ENCODE measurements around the gene BEX5.
A peak's percentile ranks its signal among the peaks of the same experiment; 100 is the strongest.
"Not testable (repeated sequence)": the region's sequence is repeated elsewhere in the genome, so short reads cannot be mapped to it uniquely, and the experiment has no call there.

Gene BEX5

DNA sequence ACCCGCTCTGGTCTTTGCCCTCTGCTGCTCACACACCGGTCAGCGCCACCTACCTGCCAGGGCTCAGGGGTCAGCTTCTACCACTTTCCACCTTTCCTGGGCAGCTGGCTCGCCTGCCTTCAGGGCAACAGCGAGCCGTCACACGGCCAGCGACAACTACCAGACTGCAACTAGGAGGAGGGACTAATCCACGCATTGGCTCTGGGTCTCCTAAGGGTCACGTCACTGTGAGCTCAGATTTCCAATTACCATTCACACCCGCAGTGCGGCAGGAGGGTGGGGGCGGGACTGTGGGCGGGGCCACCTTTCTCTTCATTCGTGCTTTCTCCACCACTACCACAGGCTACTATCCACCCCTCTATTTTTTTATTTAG, at the start of gene BEX5:
BEX5 (minus strand) TSS at position 172 of the 374 bp plus-strand sequence. CDS start 1,712 bp downstream, outside the sequence.
- H3K4me3 ChIP-seq (ENCODE audit: low read depth, low read length): peak within 1 kb of the TSS; percentile 34
- DNase-seq (ENCODE audit: low read depth): no peak

DNA sequence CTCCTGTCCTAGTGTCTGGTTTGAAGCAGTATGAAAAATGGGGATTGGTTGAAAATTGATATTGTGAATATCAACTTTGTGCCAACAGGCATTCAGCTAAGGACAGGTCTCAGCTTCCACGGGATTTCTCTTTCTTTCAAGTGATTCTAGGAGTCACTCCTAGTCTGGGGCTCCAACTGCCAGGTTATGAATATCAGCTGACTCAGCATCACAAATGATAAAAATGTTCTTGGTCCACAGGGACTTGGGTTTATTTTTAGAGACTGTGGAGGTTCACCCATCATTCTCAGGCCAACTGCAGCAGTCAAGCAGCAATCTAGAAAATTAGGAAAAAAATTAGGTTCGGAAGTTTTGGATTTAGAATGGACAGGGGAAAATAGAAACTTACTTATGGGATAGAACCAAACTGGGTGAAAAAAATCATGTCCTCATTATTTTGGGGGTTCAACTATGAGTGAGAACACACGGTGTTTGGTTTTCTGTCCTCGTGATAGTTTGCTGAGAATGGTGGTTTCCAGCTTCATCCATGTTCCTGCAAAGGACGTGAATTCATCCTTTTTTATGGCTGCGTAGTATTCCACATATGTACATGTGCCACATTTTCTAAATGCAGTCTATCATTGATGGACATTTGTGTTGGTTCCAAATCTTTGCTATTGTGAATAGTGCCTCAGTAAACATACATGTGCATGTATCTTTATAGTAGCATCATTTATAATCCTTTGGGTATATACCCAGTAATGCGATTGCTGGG, 30.4 kb upstream of the BEX5 start:
- DNase-seq (ENCODE audit: low read depth): no peak

DNA sequence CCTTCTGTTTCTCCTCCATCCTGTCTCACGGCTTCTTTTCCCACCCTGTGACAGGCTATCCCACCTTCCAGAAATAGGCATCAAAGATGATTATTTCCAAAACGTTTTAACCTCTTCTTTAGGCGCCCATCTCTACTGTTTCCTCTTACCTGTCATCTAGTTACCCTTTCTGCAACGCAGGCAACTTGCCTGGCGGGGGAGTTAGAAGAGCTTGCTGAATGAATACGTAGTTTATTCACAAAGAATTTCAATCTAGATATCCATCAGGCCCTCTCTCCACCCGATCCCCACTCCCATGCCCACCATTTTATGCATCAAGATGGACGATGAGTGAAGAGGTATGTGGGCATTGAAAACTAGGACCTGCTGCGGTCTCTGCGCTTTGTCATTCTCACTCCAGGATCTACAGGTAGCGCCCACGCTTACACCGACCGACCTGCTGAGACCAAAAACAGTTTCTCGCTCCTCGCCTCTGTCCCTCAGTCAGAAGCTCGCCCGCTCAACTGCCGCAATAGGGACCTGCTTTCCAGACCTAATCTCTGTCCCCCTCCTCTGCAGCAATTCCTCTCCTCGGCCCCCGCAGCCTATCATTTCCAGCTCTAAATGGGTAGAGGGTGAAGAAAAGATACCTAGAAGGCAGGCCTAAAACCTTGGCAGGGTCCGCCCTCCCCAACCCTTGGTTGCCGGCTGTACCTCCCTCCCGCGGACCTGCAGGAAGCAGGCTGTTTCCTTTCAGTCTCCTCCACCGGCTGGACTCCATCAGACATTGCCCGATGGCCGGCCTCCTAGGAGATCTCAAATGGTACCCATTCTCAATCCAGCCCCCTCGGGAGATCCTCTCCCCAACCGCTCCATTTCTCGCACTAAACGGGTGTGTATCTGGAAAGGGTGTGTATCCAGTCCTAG, 624 bp downstream of the BEX5 start:
- H3K4me3 ChIP-seq (ENCODE audit: low read depth, low read length): peak overlapping the region; percentile 34
- no peak for DNase-seq (ENCODE audit: low read depth)

More for the DNA sequence above, 30.4 kb upstream of the BEX5 start:
- no peak overlapping the region for H3K4me3 ChIP-seq (ENCODE audit: low read depth, low read length)

DNA sequence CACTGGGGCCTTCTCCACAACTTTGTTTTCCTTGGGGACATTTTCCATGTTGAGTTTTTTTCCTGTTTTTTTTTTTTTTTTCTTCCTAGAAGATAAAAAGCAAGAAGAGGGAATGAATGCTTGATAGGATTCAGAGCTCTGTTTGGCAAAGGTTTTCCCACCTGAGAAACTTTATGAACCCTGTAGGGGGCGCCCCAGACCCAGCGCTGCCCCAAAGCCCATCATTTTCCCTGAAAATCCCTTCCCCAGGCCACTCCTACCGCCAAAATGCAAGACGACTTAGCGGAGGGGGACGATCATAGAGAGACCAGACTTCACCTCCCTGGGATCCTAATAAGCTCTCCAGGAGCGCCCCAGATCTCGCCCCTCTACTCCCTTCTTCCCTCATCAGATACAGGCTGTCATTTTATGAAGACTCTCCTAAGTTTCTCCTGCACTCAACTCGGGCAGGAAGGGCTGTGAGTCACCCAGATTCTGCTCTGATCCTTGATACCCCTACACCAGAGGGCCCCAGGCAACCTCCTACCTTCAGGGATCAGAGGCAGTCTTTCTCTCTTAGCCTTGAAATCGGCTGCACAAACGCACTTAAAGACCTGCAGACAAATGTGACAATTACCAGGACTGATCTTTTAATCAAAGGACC, 1.4 kb downstream of the BEX5 start:
- no peak overlapping the region for H3K4me3 ChIP-seq (ENCODE audit: low read depth, low read length)
- DNase-seq (ENCODE audit: low read depth): no peak

DNA sequence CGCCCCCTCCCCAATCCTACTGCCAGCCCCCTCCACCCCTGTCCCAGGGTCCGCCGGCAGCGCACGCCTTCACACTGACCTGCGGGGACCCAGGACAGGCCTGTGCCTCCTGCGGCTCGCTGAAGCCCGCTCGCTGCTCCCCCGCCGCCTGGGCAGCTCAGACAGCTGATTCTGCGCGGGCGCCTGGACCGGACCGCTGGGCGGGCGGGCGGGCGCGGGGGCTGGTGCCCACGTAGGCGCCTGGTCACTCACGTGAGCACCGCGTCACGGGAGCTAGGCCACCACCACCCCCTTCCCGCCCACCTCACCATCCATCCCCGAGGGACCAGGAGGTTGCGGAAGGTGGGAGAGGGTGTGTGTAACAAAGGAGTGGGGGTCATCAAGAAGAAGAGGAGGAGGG, 13.5 kb downstream of the BEX5 start, which contains the start of gene TCEAL6:
TCEAL6 (minus strand) TSS at position 208 of the 400 bp plus-strand sequence.
- H3K4me3 ChIP-seq (ENCODE audit: low read depth, low read length); DNase-seq (ENCODE audit: low read depth): not testable (repeated sequence)

DNA sequence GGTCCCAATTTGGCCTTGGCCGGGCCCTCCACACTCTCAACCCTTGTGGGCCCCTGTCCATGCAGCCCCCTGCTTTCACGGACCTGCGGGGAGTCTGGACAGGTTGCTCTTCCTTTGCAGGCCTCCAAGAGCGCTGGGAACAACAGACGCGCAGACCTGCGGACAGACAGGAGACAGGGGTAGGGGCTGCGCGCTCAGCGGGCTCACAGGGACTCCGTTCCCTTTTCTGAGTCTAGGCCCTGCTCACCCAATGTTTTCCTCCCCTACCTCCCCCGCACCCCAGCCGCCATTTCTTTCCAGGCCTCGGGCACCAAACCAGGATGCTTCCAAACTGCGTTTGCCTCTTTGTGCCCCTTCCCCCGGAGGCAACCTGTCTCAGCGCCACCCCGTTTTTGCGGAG, 14.1 kb downstream of the BEX5 start:
- DNase-seq (ENCODE audit: low read depth); H3K4me3 ChIP-seq (ENCODE audit: low read depth, low read length): not testable (repeated sequence)

DNA sequence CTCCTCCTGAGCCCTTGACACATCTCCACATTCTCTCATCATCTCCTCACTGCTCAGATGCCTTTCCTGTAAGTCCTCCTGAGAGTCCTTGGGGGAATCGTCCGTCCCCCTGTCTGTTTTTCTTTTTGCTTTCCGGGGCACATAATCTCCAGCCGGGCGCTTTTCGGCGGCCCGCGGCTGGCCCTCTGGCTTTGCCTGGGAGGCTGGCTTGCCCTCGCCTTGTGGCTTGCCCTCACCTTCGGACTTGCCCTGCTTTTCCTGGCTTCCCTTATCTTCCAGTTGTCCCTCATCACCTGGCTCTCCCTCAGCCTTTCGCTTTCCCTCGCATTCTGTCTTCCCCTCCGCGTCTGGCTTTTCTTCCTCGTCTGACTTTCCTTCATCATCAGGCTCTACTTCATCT, 14.9 kb downstream of the BEX5 start:
- DNase-seq (ENCODE audit: low read depth); H3K4me3 ChIP-seq (ENCODE audit: low read depth, low read length): not testable (repeated sequence)

DNA sequence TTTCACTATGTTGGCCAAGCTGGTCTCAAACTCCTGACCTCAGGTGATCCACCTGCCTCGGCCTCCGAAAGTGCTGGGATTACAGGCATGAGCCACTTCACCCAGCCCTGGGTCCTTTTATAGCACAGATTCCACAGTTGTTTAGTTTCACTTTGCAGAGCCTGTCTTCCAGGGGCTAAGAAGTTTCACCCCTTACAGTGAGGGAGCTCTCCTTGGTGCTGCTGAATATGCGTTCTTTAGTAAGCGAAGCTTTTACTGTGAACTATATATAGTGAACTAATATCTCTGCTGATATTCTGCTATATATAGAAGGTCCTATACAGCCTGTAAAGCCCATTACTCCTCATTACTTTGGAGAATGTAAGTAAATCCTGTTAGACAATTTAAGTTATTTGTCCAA, 17.7 kb downstream of the BEX5 start:
- no peak overlapping the region for H3K4me3 ChIP-seq (ENCODE audit: low read depth, low read length)
- DNase-seq (ENCODE audit: low read depth): no peak

DNA sequence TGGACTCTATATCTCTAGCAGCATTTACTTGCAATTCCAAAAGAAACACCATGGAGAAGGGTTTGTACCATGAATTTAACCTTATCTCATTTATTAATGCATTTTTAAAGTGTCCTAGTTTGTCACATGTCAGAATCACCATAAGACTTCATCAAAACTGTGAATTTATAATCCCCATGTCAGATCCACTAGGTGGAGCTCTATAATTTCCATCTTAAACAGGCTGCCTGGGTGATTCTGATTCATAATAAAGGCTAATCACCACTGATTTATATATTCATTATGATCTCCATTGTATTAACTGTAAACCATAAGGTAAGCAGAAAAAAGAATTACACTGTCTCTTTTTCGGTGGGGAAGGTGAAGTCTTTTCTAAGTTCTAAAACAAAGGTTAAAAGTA, 26.3 kb downstream of the BEX5 start:
- no peak for DNase-seq (ENCODE audit: low read depth)
- no peak overlapping the region for H3K4me3 ChIP-seq (ENCODE audit: low read depth, low read length)

DNA sequence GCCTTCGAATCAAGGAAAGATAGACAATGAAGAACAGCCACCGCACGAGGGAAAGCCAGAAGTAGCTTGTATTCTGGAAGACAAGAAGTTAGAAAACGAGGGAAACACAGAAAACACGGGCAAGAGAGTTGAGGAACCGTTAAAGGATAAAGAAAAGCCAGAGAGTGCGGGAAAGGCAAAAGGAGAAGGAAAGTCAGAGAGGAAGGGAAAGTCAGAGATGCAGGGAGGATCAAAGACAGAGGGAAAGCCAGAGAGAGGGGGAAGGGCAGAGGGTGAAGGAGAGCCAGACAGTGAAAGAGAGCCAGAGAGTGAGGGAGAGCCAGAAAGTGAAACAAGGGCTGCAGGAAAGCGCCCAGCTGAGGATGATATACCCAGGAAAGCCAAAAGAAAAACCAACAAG, 28.9 kb downstream of the BEX5 start:
- no peak overlapping the region for H3K4me3 ChIP-seq (ENCODE audit: low read depth, low read length)
- no peak for DNase-seq (ENCODE audit: low read depth)

DNA sequence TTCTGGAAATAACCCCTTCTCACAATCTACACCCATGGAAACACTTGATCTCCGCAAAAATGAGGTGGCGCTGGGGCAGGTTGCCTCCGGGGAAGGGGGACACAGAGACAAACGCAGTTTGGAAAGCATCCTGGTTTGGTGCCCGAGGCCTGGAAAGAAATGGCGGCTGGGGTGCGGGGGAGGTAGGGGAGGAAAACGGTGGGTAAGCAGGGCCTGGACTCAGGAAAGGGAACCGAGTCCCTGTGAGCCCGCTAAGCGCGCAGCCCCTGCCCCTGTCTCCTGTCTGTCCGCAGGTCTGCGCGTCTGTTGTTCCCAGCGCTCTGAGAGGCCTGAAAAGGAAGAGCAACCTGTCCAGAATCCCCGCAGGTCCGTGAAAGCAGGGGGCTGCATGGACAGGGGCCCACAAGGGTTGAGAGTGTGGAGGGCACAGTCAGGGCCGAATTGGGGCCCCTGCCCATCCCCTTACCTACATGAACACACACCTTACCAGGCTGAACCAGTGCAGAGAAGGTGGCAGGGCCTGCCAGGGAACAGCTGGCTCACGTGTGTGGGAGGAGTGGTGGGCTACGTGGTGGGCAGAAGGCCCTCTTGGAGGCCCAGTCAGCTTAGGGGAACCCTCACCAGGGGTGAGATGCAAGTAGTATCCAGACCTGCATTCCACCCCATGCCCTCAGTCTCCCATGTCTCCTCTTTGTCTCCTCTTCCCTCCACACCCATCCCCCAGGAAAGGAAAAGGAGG, 29.5 kb downstream of the BEX5 start:
- H3K4me3 ChIP-seq (ENCODE audit: low read depth, low read length): not testable (repeated sequence)

DNA sequence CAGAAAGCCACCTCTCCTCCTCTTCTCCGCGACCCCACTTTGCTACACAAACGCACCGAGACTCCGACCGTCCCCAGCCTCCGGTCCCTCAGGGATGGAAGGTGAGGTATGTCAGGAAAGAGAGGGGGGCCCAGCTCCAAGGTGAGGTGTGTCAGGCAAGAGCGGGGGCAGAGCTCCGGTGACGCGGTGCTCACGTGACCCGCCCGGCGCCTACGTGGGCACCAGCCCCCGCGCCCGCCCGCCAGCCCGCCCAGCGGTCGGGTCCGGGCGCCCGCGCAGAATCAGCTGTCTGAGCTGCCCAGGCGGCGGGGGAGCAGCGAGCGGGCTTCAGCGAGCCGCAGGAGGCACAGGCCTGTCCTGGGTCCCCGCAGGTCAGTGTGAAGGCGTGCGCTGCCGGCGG, 30.3 kb downstream of the BEX5 start, which contains the start of gene TCEAL2:
TCEAL2 (plus strand) TSS at position 244 of the 400 bp plus-strand sequence. CDS start 1,152 bp downstream, outside the sequence.
- peak within 1 kb of the TSS; percentile 15 for H3K4me3 ChIP-seq (ENCODE audit: low read depth, low read length)
- not testable (repeated sequence) for DNase-seq (ENCODE audit: low read depth)

More for the DNA sequence above, 29.5 kb downstream of the BEX5 start:
- not testable (repeated sequence) for DNase-seq (ENCODE audit: low read depth)

DNA sequence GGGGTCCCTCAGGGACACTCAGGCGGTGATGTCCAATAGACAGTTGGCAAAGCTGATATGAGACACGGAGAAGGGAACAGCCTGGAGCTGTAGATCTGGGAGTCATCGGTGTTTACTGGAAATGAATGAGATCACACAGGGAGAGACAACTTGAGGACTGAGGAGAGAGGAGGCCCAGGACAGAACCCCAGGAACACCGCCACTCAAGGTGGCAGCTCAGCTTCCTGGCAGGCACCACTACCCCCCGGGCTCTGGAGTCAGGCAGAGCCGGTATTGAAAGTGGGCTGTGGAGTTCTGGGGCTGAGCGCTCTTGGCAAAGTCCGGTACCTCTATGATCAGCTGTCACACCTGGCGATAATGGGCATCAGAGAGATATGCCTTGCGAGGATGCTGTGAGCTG, 30.8 kb downstream of the BEX5 start:
- not testable (repeated sequence) for DNase-seq (ENCODE audit: low read depth)
- peak overlapping the region; percentile 15 for H3K4me3 ChIP-seq (ENCODE audit: low read depth, low read length)

DNA sequence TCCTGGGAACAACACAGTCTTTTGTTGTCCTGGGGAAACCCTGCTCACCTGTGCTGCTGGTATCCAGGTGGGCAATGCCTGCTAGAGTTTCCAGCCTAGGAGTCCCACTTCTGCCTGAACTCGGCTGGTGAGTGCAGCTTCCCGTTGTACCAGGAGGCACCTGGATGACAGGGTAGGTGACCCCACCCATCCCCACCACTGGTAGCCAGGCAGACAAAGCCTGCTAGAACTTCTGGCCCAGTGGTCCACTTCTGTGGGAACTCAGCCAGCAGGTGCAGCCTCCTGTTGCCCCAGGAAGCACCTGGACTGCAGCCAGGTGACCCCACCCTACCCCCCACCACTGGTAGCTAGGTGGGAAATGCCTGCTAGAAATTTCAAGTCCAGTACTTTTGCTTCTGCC, 40.0 kb downstream of the BEX5 start:
- no peak for DNase-seq (ENCODE audit: low read depth)
- no peak overlapping the region for H3K4me3 ChIP-seq (ENCODE audit: low read depth, low read length)

DNA sequence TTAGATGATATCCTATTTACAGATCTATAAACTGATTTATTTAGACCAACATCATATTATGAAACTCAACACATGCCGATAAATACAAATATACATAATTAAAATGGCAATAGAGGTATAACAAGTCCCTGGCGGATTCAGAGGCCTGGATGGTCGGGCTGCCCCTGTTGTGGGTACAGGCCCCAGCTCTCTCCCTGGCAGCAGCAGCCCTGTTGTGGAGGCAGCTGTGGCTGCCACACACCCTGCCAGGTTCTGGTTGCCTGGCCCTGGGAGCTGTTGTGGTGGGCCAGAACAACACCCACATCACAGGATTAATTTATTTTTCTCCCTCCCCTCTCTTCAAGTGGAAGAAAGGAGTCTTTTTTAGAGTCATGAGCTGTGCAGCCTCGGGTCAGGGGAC, 42.4 kb downstream of the BEX5 start:
- H3K4me3 ChIP-seq (ENCODE audit: low read depth, low read length): no peak overlapping the region
- no peak for DNase-seq (ENCODE audit: low read depth)

Data from skeletal muscle cell (primary cell).